ENCODE measurements around the gene GEMIN2.

GEMIN2 gene

GRCh38 chr14:39090548-39091111, 23.5 kb upstream of the GEMIN2 start:
- peaks cover 58% of the 10 kb centered on the region for H3K36me3 ChIP-seq (ENCODE audit: control insufficient read depth, low read length)
- no peak overlapping the region for H3K4me3 ChIP-seq (ENCODE audit: low read length)
- no peaks in the 10 kb centered on the region for H3K79me2 ChIP-seq (ENCODE audit: control insufficient read depth, low read length)
- H3K27me3 ChIP-seq (ENCODE audit: control insufficient read depth, low read length): no peaks in the 10 kb centered on the region
- no peaks in the 10 kb centered on the region for H3K9me2 ChIP-seq (replicated peaks; ENCODE audit: control insufficient read depth, low read length)
- no peaks in the 10 kb centered on the region for H4K20me1 ChIP-seq (ENCODE audit: control insufficient read depth, insufficient read depth, low read depth, low read length)
- no peaks in the 10 kb centered on the region for H3K9me3 ChIP-seq (ENCODE audit: control insufficient read depth, insufficient read depth, low read length)
- H3K4me2 ChIP-seq (ENCODE audit: low read length): no peak overlapping the region
- H3K27ac ChIP-seq (ENCODE audit: low read depth, low read length): no peak overlapping the region
- H3K4me1 ChIP-seq (ENCODE audit: control insufficient read depth, low read length): no peaks in the 10 kb centered on the region
- no peaks in the 10 kb centered on the region for H3F3A ChIP-seq (ENCODE audit: control insufficient read depth, insufficient read depth)
- TF ChIP-seq EZH2phosphoT487 (IDR thresholded peaks at IDR 0.05; ENCODE audit: borderline replicate concordance, low read length): no peak
- no peak for TF ChIP-seq CTCF (IDR thresholded peaks at IDR 0.05; ENCODE audit: low read depth, low read length, poor library complexity, severe bottlenecking)

GRCh38 chr14:39091716-39092115, 22.4 kb upstream of the GEMIN2 start:
- Histone ChIP-seq H3K36me3 (ENCODE audit: control insufficient read depth, low read length) (peaks cover 53% of the 10 kb centered on the region), H3K79me2 (ENCODE audit: control insufficient read depth, low read length) (no peaks in the 10 kb centered on the region), H3K4me2 (ENCODE audit: low read length) (no peak overlapping the region)

GRCh38 chr14:39094515-39094914, 19.6 kb upstream of the GEMIN2 start:
- 0 out of 2 replicates have a peak, but pooled peaks cover under 1% of the 10 kb centered on the region for H3F3A ChIP-seq (ENCODE audit: control insufficient read depth, insufficient read depth)
- H3K4me2 ChIP-seq (ENCODE audit: low read length): no peak overlapping the region
- H3K27me3 ChIP-seq (ENCODE audit: control insufficient read depth, low read length): no peaks in the 10 kb centered on the region
- peaks cover 11% of the 10 kb centered on the region for H3K79me2 ChIP-seq (ENCODE audit: control insufficient read depth, low read length)
- H3K4me1 ChIP-seq (ENCODE audit: control insufficient read depth, low read length): peaks cover 5% of the 10 kb centered on the region; the same call in 1 of the 2 replicates
- no peaks in the 10 kb centered on the region for H3K9me3 ChIP-seq (ENCODE audit: control insufficient read depth, insufficient read depth, low read length)
- no peaks in the 10 kb centered on the region for H4K20me1 ChIP-seq (ENCODE audit: control insufficient read depth, insufficient read depth, low read depth, low read length)
- H3K36me3 ChIP-seq (ENCODE audit: control insufficient read depth, low read length): peaks cover 44% of the 10 kb centered on the region
- no peak overlapping the region for H3K4me3 ChIP-seq (ENCODE audit: low read length)
- no peak for TF ChIP-seq EZH2phosphoT487 (IDR thresholded peaks at IDR 0.05; ENCODE audit: borderline replicate concordance, low read length)
- no peak for TF ChIP-seq CTCF (IDR thresholded peaks at IDR 0.05; ENCODE audit: low read depth, low read length, poor library complexity, severe bottlenecking)
- H3K27ac ChIP-seq (ENCODE audit: low read depth, low read length): no peak overlapping the region
- H3K9me2 ChIP-seq (replicated peaks; ENCODE audit: control insufficient read depth, low read length): no peaks in the 10 kb centered on the region

More at GRCh38 chr14:39091716-39092115, 22.4 kb upstream of the GEMIN2 start:
- Histone ChIP-seq H3K9me2 (replicated peaks; ENCODE audit: control insufficient read depth, low read length) (no peaks in the 10 kb centered on the region), H3F3A (ENCODE audit: control insufficient read depth, insufficient read depth) (no peaks in the 10 kb centered on the region), H3K9me3 (ENCODE audit: control insufficient read depth, insufficient read depth, low read length) (no peaks in the 10 kb centered on the region), H3K4me1 (ENCODE audit: control insufficient read depth, low read length) (no peaks in the 10 kb centered on the region), H3K27me3 (ENCODE audit: control insufficient read depth, low read length) (no peaks in the 10 kb centered on the region), H4K20me1 (ENCODE audit: control insufficient read depth, insufficient read depth, low read depth, low read length) (no peaks in the 10 kb centered on the region), H3K27ac (ENCODE audit: low read depth, low read length) (no peak overlapping the region), H3K4me3 (ENCODE audit: low read length) (no peak overlapping the region)
- TF ChIP-seq EZH2phosphoT487 (IDR thresholded peaks at IDR 0.05; ENCODE audit: borderline replicate concordance, low read length) (no peak), CTCF (IDR thresholded peaks at IDR 0.05; ENCODE audit: low read depth, low read length, poor library complexity, severe bottlenecking) (no peak)

All from DOHH2 (cell line).